Neural crest cell (in vitro differentiated cells): ENCODE data around the gene SLAMF6. TPM values are rescaled to one million over a fixed set of nuclear protein-coding genes. Genes with fewer than 3 reads are reported as not detected.

Experiments
- DNase-seq: peaks from one replicate; pipeline ENCODE4 v3.0.0; 2021; ENCODE audit warnings: low read depth, mixed read lengths, low spot score
- H3K27ac Mint-ChIP-seq: one replicate; pipeline ENCODE4 v1.8.0; 2021; ENCODE audit warnings: mild to moderate bottlenecking, mixed read lengths; ENCODE audit not compliant: unreplicated experiment
- H3K27me3 Mint-ChIP-seq: 2 replicates; pipeline ENCODE4 v1.8.0; 2021; ENCODE audit warnings: low read depth, mild to moderate bottlenecking, mixed read lengths
- H3K36me3 Mint-ChIP-seq: 2 replicates; pipeline ENCODE4 v1.8.0; 2021; ENCODE audit warnings: low read depth, mild to moderate bottlenecking, mixed read lengths
- H3K4me1 Mint-ChIP-seq: 2 replicates; pipeline ENCODE4 v1.8.0; 2021; ENCODE audit warnings: mixed read lengths
- H3K4me3 Mint-ChIP-seq: one replicate; pipeline ENCODE4 v1.8.0; 2021; ENCODE audit warnings: mild to moderate bottlenecking, mixed read lengths
- H3K9me3 Mint-ChIP-seq: 2 replicates; pipeline ENCODE4 v1.8.0; 2021; ENCODE audit warnings: mixed read lengths
- total RNA-seq: library from RNA; stranded (reverse); gene quantifications from 2 replicates; pipeline ENCODE4 v1.2.1, GENCODE V29; 2021
- TF ChIP-seq, protein P1 (sequence below): fragments of 200-600 bp; sonication (generic); conservative IDR thresholded peaks from 2 replicates; pipeline ENCODE4 v1.5.0; 2021; ENCODE audit warnings: antibody characterized with exemption, mild to moderate bottlenecking

The SLAMF6 gene
- total RNA-seq, 1 donor from 2014 or later, result not detected

DNA sequence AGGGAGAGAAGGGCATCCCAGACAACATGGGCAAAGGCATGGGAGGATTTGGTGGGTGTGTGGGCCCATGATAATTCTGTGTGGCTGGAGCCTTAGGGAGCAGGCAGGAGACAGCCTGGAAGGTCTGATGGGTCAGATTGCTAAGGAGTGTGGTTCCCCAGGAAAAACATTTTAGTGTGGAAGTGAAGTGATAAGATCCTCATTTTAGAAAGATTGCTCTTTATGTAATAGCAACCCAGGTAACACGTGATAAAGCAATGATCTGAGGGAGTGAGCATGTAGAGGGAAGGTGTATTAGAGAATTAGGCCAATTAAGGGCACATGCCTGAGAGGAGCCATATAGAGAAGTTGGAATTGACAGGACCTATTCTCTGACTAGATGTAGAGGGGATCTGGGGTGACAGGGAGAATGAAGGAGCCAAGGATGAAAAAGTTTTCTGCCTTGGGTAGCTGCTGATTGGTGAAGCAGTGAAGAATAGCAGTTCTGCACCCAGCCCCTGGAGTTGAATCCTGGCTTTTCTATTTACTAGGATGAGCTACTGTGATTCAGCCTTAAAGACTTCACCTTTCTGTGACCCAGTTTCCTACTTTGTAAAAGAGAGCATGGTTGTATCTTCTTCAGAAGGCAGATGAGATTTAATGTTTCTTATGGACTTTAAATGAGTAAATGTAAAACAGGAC is 18.7 kb upstream of the SLAMF6 start:
- no peaks in the 10 kb centered on the region for H3K36me3 Mint-ChIP-seq
- H3K9me3 Mint-ChIP-seq, result no peaks in the 10 kb centered on the region
- no peak for DNase-seq
- TF ChIP-seq, protein P1, sequence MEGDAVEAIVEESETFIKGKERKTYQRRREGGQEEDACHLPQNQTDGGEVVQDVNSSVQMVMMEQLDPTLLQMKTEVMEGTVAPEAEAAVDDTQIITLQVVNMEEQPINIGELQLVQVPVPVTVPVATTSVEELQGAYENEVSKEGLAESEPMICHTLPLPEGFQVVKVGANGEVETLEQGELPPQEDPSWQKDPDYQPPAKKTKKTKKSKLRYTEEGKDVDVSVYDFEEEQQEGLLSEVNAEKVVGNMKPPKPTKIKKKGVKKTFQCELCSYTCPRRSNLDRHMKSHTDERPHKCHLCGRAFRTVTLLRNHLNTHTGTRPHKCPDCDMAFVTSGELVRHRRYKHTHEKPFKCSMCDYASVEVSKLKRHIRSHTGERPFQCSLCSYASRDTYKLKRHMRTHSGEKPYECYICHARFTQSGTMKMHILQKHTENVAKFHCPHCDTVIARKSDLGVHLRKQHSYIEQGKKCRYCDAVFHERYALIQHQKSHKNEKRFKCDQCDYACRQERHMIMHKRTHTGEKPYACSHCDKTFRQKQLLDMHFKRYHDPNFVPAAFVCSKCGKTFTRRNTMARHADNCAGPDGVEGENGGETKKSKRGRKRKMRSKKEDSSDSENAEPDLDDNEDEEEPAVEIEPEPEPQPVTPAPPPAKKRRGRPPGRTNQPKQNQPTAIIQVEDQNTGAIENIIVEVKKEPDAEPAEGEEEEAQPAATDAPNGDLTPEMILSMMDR, result no peak
- no peak overlapping the region for H3K4me3 Mint-ChIP-seq
- no peak overlapping the region for H3K27ac Mint-ChIP-seq
- H3K27me3 Mint-ChIP-seq, result no peaks in the 10 kb centered on the region
- H3K4me1 Mint-ChIP-seq, result no peaks in the 10 kb centered on the region

DNA sequence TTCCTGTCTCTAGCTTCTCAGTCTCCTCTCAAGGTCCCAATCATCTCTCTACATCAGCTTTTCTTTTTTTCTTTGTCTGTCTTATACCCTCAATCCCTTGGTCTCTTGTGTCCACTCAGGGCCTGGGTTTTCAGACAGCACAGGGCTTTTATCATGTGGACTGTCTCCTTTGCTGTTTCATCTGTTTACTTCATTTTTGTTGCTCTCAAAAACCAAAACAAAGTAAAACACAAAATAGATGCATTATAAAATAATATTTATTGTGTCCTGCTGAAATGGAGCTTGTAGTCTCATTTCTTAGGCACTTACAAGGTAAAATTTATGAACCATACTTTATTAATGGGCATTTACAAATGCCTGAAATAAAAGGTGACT is 17.8 kb upstream of the SLAMF6 start:
- DNase-seq, result no peak

DNA sequence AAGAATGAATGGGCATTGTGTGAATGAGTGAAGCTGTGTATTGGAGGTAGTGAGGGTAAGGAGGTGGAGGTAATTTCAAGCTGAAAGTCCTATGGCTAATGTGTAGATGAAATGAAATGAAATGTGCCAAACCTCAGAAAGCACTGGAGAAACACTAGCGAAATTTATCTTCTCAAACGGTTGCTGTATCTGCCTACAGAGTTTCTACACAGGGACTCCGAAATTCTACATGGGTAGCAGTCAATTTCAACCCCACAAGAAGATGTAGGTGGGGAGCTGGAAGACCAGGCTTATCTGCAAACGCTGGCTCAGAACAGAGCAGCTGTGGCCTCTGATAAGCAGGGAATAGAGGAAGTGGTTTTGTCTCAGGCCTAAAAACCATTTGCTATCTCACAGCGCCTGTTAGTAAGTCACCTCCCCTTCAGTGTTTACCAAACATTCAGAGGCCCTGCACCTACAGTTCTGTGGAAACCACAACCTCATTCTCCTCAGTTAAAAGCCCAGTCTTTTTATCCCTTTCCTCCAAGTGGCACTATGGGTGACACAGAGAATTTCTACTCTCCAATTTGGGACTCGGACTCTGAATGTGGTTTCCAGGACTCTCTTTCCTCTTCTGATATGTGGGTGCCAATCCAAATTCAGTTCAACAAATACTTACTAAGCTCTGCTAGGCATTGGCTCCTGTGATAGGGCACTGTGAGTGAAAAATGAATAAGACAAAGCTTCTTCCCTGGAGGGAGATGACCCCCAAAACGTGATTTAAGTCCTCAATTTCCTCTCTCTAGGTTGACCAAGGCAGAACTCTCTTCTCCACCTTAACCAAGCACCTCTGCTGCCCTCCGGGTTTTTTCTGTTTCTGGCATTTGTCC is 17.2 kb upstream of the SLAMF6 start:
- no peak for DNase-seq
- no peak overlapping the region for H3K4me3 Mint-ChIP-seq
- H3K27ac Mint-ChIP-seq, result no peak overlapping the region
- H3K9me3 Mint-ChIP-seq, result peaks cover 6% of the 10 kb centered on the region
- peaks cover 1% of the 10 kb centered on the region for H3K27me3 Mint-ChIP-seq
- TF ChIP-seq, protein P1, result no peak
- no peaks in the 10 kb centered on the region for H3K4me1 Mint-ChIP-seq
- peaks cover 2% of the 10 kb centered on the region for H3K36me3 Mint-ChIP-seq

More for the DNA sequence above, 17.8 kb upstream of the SLAMF6 start:
- H3K4me1 Mint-ChIP-seq, result no peaks in the 10 kb centered on the region
- H3K36me3 Mint-ChIP-seq, result peaks cover 2% of the 10 kb centered on the region
- no peak overlapping the region for H3K4me3 Mint-ChIP-seq
- H3K27me3 Mint-ChIP-seq, result no peaks in the 10 kb centered on the region
- TF ChIP-seq, protein P1, result no peak
- H3K27ac Mint-ChIP-seq, result no peak overlapping the region
- peaks cover 5% of the 10 kb centered on the region for H3K9me3 Mint-ChIP-seq

DNA sequence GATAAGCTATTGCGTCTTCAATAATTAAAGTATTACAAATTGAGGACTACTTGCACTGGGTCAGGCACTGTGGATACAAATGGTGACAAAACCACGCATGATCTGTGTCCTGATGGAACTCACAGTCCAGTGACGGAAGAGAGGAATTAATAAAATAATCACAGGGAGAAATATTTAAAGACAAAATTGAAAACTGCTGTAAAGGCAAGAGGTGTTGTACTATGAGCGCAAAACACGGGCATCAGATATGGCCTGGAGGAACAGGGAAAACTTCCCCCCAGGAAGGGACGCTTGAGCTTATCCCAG is 16.6 kb upstream of the SLAMF6 start:
- H3K27ac Mint-ChIP-seq, result no peak overlapping the region

DNA sequence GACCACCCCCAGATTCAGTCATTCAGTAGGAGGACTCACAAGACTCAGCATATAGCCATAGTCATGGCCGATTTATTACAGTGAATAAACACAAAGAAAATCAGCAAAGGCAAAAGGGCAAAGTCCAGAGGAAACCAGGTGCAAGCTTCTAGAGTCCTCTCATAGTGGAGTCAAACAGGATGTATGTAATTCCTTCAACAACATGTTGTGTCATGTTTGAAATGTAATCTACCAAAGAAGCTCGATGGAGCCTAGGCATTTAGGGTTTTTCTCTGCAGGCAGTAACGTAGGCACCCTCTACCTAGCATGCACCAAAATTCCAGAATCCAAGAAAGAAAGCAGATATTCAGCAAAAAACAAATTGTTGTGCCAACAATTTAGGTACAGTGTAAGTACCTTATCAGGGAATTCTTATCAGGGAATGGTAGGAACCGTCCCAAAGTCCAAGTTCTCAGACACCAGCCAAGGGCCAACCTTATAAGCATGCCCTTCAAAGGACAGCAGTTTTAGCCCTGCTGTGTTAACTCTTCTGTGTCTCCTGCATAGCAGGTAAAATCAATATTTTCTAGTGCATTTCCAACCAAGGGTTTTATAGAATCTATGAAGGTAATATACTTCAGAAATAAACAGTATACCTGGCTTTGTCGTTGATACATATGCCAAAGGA is 16.1 kb upstream of the SLAMF6 start:
- Mint-ChIP-seq H3K4me1 (no peaks in the 10 kb centered on the region), H3K27me3 (peaks cover 3% of the 10 kb centered on the region), H3K9me3 (peaks cover 9% of the 10 kb centered on the region), H3K4me3 (no peak overlapping the region), H3K36me3 (peaks cover 4% of the 10 kb centered on the region), H3K27ac (no peak overlapping the region)
- TF ChIP-seq, protein P1, result no peak
- no peak for DNase-seq

More for the DNA sequence above, 16.6 kb upstream of the SLAMF6 start:
- no peaks in the 10 kb centered on the region for H3K4me1 Mint-ChIP-seq
- TF ChIP-seq, protein P1, result no peak
- DNase-seq, result no peak
- no peak overlapping the region for H3K4me3 Mint-ChIP-seq
- peaks cover 9% of the 10 kb centered on the region for H3K9me3 Mint-ChIP-seq
- H3K36me3 Mint-ChIP-seq, result peaks cover 4% of the 10 kb centered on the region
- peaks cover 3% of the 10 kb centered on the region for H3K27me3 Mint-ChIP-seq
